WERI-Rb-1 (cell line): ENCODE measurements around the gene THRB.
"Not testable (repeated sequence)": the region's sequence is repeated elsewhere in the genome, so short reads cannot be mapped to it uniquely, and the experiment has no call there.

Source experiments
- DNase-seq: peaks from one replicate; pipeline ENCODE4 v3.0.0-alpha.2; 2020
- H3K27ac ChIP-seq: fragments of 250-450 bp; sonication (Bioruptor Pico); 2 replicates; pipeline ENCODE4 v1.5.1; 2020; ENCODE audit warnings: mild to moderate bottlenecking, moderate library complexity
- H3K27me3 ChIP-seq: fragments of 250-450 bp; sonication (Bioruptor Pico); 2 replicates; pipeline ENCODE4 v1.5.1; 2021; ENCODE audit warnings: mild to moderate bottlenecking, low read depth, moderate library complexity; ENCODE audit not compliant: insufficient read depth, severe bottlenecking
- H3K36me3 ChIP-seq: fragments of 250-450 bp; sonication (Bioruptor Pico); 2 replicates; pipeline ENCODE4 v1.5.1; 2020; ENCODE audit warnings: mild to moderate bottlenecking, moderate library complexity
- H3K4me3 ChIP-seq: 2 replicates; pipeline ENCODE4 v1.5.1; 2011; ENCODE audit warnings: low read depth, mild to moderate bottlenecking, control low read depth, low read length
- H3K9me3 ChIP-seq: fragments of 250-450 bp; sonication (Bioruptor Pico); 2 replicates; pipeline ENCODE4 v1.5.1; 2021; ENCODE audit warnings: mild to moderate bottlenecking, moderate library complexity; ENCODE audit not compliant: severe bottlenecking
- TF ChIP-seq, protein P1 (sequence below): IDR thresholded peaks from 2 replicates; pipeline ENCODE4 v1.5.1; 2011; ENCODE audit warnings: low read depth, mild to moderate bottlenecking, control low read depth, inconsistent platforms, low read length

The THRB gene

DNA sequence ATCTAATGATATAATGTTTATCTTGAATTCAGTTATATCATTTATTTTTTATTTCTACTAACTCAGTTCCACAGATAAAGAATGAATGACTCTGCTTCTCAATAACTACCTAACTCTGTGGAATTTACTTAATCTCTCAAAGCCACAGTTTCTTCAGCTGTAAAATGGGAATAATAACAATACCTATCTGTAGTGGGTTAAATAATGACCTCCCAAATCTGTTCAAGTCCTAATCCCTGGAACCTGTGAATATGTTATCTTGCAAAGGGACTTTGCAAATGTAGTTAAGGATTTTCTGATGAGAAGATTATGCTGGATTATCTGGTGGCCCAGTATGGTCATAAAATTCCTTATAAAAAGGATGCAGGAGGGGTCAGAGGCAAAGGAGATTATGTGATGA, 61.7 kb downstream of the THRB start:
- no peak for DNase-seq
- Histone ChIP-seq H3K36me3 (no peaks in the 10 kb centered on the region), H3K4me3 (no peak overlapping the region), H3K27ac (no peak overlapping the region), H3K9me3 (no peaks in the 10 kb centered on the region), H3K27me3 (no peaks in the 10 kb centered on the region)
- TF ChIP-seq, protein P1, sequence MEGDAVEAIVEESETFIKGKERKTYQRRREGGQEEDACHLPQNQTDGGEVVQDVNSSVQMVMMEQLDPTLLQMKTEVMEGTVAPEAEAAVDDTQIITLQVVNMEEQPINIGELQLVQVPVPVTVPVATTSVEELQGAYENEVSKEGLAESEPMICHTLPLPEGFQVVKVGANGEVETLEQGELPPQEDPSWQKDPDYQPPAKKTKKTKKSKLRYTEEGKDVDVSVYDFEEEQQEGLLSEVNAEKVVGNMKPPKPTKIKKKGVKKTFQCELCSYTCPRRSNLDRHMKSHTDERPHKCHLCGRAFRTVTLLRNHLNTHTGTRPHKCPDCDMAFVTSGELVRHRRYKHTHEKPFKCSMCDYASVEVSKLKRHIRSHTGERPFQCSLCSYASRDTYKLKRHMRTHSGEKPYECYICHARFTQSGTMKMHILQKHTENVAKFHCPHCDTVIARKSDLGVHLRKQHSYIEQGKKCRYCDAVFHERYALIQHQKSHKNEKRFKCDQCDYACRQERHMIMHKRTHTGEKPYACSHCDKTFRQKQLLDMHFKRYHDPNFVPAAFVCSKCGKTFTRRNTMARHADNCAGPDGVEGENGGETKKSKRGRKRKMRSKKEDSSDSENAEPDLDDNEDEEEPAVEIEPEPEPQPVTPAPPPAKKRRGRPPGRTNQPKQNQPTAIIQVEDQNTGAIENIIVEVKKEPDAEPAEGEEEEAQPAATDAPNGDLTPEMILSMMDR = no peak

DNA sequence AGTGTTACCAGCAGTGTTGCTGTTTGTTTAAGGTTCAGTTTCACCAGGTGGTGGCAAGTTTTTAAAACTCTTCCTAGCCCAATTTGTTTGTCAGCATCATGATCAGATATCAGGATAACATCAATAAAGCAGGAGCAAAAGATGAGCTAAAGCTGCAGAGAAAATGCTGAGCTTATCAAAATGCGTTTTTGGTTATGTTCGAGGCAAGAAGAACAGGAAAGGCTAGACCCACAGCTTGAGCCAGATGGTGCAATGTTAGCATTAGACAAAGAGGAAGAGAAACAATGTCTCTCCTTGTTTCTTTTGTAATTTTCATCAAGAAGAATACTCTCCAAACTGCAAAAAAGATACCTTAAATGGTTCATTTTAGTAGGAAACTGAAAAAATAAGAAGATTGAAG, 66.2 kb downstream of the THRB start:
- DNase-seq = no peak
- Histone ChIP-seq H3K27me3 (no peaks in the 10 kb centered on the region), H3K27ac (no peak overlapping the region), H3K9me3 (no peaks in the 10 kb centered on the region), H3K36me3 (no peaks in the 10 kb centered on the region), H3K4me3 (no peak overlapping the region)
- TF ChIP-seq, protein P1 = no peak

DNA sequence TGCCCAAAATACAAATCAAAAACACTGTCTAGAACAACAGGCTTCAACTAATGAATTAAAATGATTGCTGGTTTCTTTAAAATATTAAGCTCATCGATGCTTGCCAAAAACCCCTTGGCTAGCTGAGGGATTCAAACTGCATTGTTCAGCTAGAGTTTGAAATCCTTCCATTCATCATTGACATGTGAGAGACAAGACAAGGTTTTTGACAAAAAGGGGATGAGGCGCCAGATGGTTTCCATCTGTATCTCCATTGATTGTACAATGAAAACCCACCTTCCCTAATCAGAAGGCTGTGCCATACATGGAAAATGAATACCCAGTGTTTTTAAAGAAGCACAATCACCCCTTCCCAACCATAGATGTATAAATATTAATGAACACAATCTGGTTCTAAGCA, 67.8 kb downstream of the THRB start:
- DNase-seq = no peak
- no peak overlapping the region for H3K27ac ChIP-seq
- TF ChIP-seq, protein P1 = no peak

DNA sequence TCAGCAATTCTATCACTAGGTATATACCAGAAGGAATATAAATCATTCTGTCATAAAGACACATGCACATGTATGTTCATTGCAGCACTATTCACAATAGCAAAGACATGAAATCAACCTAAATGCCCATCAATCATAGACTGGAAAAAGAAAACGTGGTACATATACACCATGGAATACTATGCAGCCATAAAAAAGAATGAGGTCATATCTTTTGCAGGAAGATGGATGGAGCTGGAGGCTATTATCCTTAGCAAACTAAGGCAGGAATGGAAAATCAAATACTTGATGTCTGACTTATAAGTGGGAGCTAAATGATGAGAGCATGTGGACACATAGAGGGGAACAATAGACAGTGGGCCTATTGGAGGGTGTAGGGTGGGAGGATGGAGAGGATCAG, 73.8 kb downstream of the THRB start:
- not testable (repeated sequence) for H3K27ac ChIP-seq, H3K27me3 ChIP-seq, H3K9me3 ChIP-seq, DNase-seq, H3K36me3 ChIP-seq, H3K4me3 ChIP-seq

More for the DNA sequence above, 67.8 kb downstream of the THRB start:
- Histone ChIP-seq H3K27me3 (no peaks in the 10 kb centered on the region), H3K36me3 (no peaks in the 10 kb centered on the region), H3K4me3 (no peak overlapping the region), H3K9me3 (no peaks in the 10 kb centered on the region)

DNA sequence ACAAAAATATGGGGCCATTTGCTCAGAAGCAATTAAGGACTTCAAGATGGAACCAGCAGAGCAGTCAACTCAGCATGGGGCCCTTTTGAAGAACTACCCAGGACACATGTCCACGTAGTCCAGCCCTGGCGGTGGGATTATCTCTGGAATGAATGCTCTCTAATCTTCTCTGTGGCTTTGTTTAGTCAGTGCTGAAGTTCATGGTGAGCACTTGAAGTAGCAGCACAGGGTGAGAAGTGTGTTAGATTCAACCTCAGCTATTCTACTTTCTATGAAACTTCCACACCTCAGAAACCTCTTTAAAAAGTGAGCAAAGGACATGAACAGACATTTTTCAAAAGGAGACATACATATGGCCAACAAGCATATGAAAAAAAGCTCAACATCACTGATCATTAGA, 74.4 kb downstream of the THRB start:
- TF ChIP-seq, protein P1 = no peak
- Histone ChIP-seq H3K9me3 (no peaks in the 10 kb centered on the region), H3K27me3 (no peaks in the 10 kb centered on the region), H3K4me3 (no peak overlapping the region), H3K27ac (no peak overlapping the region), H3K36me3 (no peaks in the 10 kb centered on the region)
- DNase-seq = no peak

DNA sequence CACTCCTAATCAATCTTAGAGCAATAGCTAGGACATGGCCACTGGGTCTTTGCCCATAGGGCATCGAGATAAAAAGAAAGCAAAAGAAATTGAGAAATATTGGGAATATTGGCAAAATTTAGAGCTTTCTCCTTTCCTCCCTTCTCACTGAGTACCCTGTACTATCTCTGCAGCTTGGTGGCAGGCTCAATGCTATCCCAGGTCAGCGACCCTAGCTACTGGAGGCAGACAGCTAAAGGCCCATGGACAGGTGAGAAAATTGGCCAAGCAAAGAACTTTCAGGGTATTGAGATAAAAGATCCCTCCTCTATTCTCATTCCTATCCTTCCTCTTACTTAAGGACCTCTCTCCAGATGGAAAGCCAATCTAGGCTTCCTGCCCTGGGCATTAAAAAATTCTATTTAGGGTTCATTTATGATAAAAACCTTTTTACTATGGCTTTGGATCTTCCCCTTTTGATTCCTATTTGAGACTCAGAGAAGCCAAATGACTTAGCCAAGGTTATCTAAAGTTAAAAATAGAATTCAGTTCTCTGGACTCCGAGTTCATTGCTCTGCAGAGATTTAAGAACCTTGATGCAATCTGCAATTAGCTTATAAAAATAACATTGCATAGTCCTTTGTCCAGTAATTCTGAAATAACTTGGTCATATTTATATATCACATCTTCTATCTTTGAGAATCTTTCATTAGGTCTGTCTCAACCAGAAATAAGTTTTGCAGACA, 75.4 kb downstream of the THRB start:
- no peak for DNase-seq
- Histone ChIP-seq H3K27ac (no peak overlapping the region), H3K4me3 (no peak overlapping the region), H3K9me3 (no peaks in the 10 kb centered on the region), H3K27me3 (no peaks in the 10 kb centered on the region), H3K36me3 (no peaks in the 10 kb centered on the region)
- TF ChIP-seq, protein P1 = no peak
